CD14-positive monocyte (primary cell): Measurements from ENCODE around the gene SVIL. TPM values are rescaled to one million over a fixed set of nuclear protein-coding genes. Genes with fewer than 3 reads are reported as not detected.
"Not testable (repeated sequence)": the region's sequence is repeated elsewhere in the genome, so short reads cannot be mapped to it uniquely, and the experiment has no call there.

Experiments used
- DNase-seq, 3 donors: peaks; one replicate each; pipeline ENCODE4 v3.0.0-alpha.2; 2011 to 2022
- H2AFZ ChIP-seq: 2 replicates; pipeline ENCODE4 v1.6.0; 2012; ENCODE audit warnings: mild to moderate bottlenecking, low read depth, low read length, inconsistent platforms; ENCODE audit not compliant: insufficient read depth, poor library complexity, severe bottlenecking
- H3K27ac ChIP-seq, 2 donors: 1 replicate in 1 of 2; 2 replicates in 1 of 2; pipeline ENCODE4 v1.5.1; 2012 to 2013; ENCODE audit warnings: low read length in 2 of 2, control low read depth in 1 of 2, inconsistent platforms in 1 of 2, low read depth in 1 of 2, mild to moderate bottlenecking in 1 of 2
- H3K27me3 ChIP-seq, 2 donors: one replicate each; pipeline versions ENCODE4 v1.6.0 to v1.6.1; 2011 to 2013; ENCODE audit warnings: low read length in 2 of 2; ENCODE audit not compliant: control insufficient read depth in 2 of 2, insufficient read depth in 2 of 2
- H3K36me3 ChIP-seq, 2 donors: replicated peaks in 1 of 2; 1 replicate in 1 of 2; 2 replicates in 1 of 2; pipeline versions ENCODE4 v1.5.1 to v1.6.1; 2012 to 2013; ENCODE audit warnings: low read length in 2 of 2, control low read depth in 1 of 2, inconsistent platforms in 1 of 2, mild to moderate bottlenecking in 1 of 2; ENCODE audit not compliant: insufficient read depth in 2 of 2, control insufficient read depth in 1 of 2
- H3K4me1 ChIP-seq, 2 donors: 1 replicate in 1 of 2; 2 replicates in 1 of 2; pipeline versions ENCODE4 v1.5.1 to v1.6.1; 2012 to 2013; ENCODE audit warnings: low read length in 2 of 2, control low read depth in 1 of 2, inconsistent platforms in 1 of 2, mild to moderate bottlenecking in 1 of 2, moderate library complexity in 1 of 2; ENCODE audit not compliant: insufficient read depth in 2 of 2, control insufficient read depth in 1 of 2
- H3K4me2 ChIP-seq: replicated peaks from 2 replicates; pipeline ENCODE3; 2012; ENCODE audit warnings: low read length, moderate library complexity, mild to moderate bottlenecking; ENCODE audit not compliant: poor library complexity, severe bottlenecking; ENCODE audit errors: extremely low read depth
- H3K4me3 ChIP-seq, 3 experiments: fragments of 200-600 bp in 1 of 3; sonication (generic) in 1 of 3; replicated peaks in 1 of 3; 1 replicate in 2 of 3; 2 replicates in 1 of 3; pipeline ENCODE4 v1.5.1; 2011 to 2013; ENCODE audit warnings: low read length in 3 of 3, mild to moderate bottlenecking in 3 of 3, control low read depth in 2 of 3, low read depth in 2 of 3, inconsistent platforms in 1 of 3, moderate library complexity in 1 of 3
- H3K79me2 ChIP-seq: 2 replicates; pipeline ENCODE4 v1.6.0; 2012; ENCODE audit warnings: mild to moderate bottlenecking, control low read depth, inconsistent platforms, low read length, moderate library complexity; ENCODE audit not compliant: insufficient read depth
- H3K9ac ChIP-seq: 2 replicates; pipeline ENCODE4 v1.6.0; 2017; ENCODE audit warnings: low read length, mild to moderate bottlenecking; ENCODE audit not compliant: insufficient read depth, poor library complexity, severe bottlenecking
- H3K9me3 ChIP-seq, 2 donors: replicated peaks in 1 of 2; 1 replicate in 1 of 2; 2 replicates in 1 of 2; pipeline versions ENCODE4 v1.5.1 to v1.6.1; 2012 to 2013; ENCODE audit warnings: low read length in 2 of 2, control low read depth in 1 of 2; ENCODE audit not compliant: control insufficient read depth in 1 of 2, insufficient read depth in 1 of 2
- H4K20me1 ChIP-seq: 2 replicates; pipeline ENCODE4 v1.6.0; 2012; ENCODE audit warnings: mild to moderate bottlenecking, low read length, control low read depth, moderate library complexity; ENCODE audit not compliant: insufficient read depth
- H3K27ac Mint-ChIP-seq, 7 donors: one replicate each; pipeline ENCODE4 v1.8.0; 2020; ENCODE audit warnings: mild to moderate bottlenecking in 7 of 7, mixed read lengths in 7 of 7, moderate library complexity in 6 of 7, inconsistent platforms in 2 of 7
- H3K27me3 Mint-ChIP-seq, 3 donors: one replicate each; pipeline ENCODE4 v1.8.0; 2021 to 2022; ENCODE audit warnings: low read depth in 3 of 3, mild to moderate bottlenecking in 3 of 3, mixed read lengths in 3 of 3, moderate library complexity in 3 of 3, inconsistent platforms in 1 of 3
- H3K36me3 Mint-ChIP-seq, 2 donors: one replicate each; pipeline ENCODE4 v1.8.0; 2020; ENCODE audit warnings: mixed read lengths in 2 of 2, inconsistent platforms in 1 of 2, mild to moderate bottlenecking in 1 of 2
- H3K4me1 Mint-ChIP-seq: one replicate; pipeline ENCODE4 v1.8.0; 2020; ENCODE audit warnings: mild to moderate bottlenecking, mixed read lengths
- H3K4me3 Mint-ChIP-seq, 2 donors: one replicate each; pipeline ENCODE4 v1.8.0; 2020; ENCODE audit warnings: mild to moderate bottlenecking in 2 of 2, mixed read lengths in 2 of 2, moderate library complexity in 1 of 2
- H3K9me3 Mint-ChIP-seq, 7 donors: one replicate each; pipeline ENCODE4 v1.8.0; 2020 to 2022; ENCODE audit warnings: mixed read lengths in 7 of 7, mild to moderate bottlenecking in 6 of 7, moderate library complexity in 6 of 7, inconsistent platforms in 2 of 7
- WGBS: methylation state at CpG from one replicate; pipeline ENCODE4 v1.1.5; 2013; ENCODE audit warnings: missing lambda C conversion rate; ENCODE audit not compliant: insufficient coverage; 5-methylcytosine and 5-hydroxymethylcytosine counted together
- intact Hi-C, 2 donors: fragments of 100-400 bp; cut with micrococcal nuclease; formaldehyde crosslinking; loops; one replicate each; pipeline versions ENCODE4 v1.15.0 to v1.15.1; 2023
- polyA plus RNA-seq, 3 donors: library from polyadenylated mRNA; depleted of rRNA in 1 of 3; unstranded in 2 of 3; stranded (reverse) in 1 of 3; fragments of 300-500 nt in 2 of 3; fragments of >200 nt in 1 of 3; fragmentation: Illumina TruSeq in 2 of 3; gene quantifications; 1 replicate in 2 of 3; 2 replicates in 1 of 3; pipeline ENCODE4 v1.2.3, GENCODE V29; 2012 to 2021
- TF ChIP-seq, protein P1 (sequence below): fragments of 200-600 bp; IDR thresholded peaks from one replicate; pipeline ENCODE4 v1.8.0; 2022; ENCODE audit warnings: antibody characterized with exemption, mild to moderate bottlenecking

SVIL gene
- polyA plus RNA-seq, 3 donors: 2.1 to 14.3 (median 5.8) TPM

DNA sequence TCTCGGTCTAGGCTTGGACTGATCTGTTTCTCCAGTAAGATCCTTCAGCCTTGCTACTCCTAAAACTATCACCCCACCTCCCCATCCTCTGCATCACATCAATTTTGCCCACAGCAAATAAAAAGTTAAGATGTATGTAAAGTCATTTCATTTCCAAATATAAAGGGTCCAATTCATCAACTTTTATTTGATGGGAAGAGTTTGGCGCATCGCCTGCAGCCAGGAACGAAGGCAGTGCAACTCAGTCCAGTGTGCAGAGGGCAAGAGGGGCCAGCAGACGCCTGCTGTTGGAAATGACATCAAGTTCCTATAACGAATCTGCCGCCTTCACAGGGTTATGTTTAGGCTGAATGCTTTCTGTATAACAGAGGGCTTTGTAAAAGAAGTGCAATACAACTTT lies 97.0 kb downstream of the SVIL start:
- Histone ChIP-seq H3K36me3 (peaks cover 21 to 62% of the 10 kb centered on the region in 2 donors), H3K27ac (no peak overlapping the region), H3K4me2 (no peak overlapping the region), H2AFZ (no peak overlapping the region), H3K4me3 (no peak overlapping the region), H3K9ac (no peak overlapping the region), H3K4me1 (no peaks in the 10 kb centered on the region), H3K9me3 (no peaks in the 10 kb centered on the region), H3K79me2 (no peaks in the 10 kb centered on the region), H3K27me3 (no peaks in the 10 kb centered on the region), H4K20me1 (peaks cover 26% of the 10 kb centered on the region)
- H3K9me3 Mint-ChIP-seq: no peaks in the 10 kb centered on the region
- 100% methylated on average over 6 of the region's 7 CpGs for WGBS
- peak overlapping the region in 1 of 7 donors; percentile 33 for H3K27ac Mint-ChIP-seq
- TF ChIP-seq, protein P1, sequence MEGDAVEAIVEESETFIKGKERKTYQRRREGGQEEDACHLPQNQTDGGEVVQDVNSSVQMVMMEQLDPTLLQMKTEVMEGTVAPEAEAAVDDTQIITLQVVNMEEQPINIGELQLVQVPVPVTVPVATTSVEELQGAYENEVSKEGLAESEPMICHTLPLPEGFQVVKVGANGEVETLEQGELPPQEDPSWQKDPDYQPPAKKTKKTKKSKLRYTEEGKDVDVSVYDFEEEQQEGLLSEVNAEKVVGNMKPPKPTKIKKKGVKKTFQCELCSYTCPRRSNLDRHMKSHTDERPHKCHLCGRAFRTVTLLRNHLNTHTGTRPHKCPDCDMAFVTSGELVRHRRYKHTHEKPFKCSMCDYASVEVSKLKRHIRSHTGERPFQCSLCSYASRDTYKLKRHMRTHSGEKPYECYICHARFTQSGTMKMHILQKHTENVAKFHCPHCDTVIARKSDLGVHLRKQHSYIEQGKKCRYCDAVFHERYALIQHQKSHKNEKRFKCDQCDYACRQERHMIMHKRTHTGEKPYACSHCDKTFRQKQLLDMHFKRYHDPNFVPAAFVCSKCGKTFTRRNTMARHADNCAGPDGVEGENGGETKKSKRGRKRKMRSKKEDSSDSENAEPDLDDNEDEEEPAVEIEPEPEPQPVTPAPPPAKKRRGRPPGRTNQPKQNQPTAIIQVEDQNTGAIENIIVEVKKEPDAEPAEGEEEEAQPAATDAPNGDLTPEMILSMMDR: no peak
- H3K4me1 Mint-ChIP-seq: peaks cover 9% of the 10 kb centered on the region
- DNase-seq: no peak
- H3K4me3 Mint-ChIP-seq: no peak overlapping the region
- peaks cover 53 to 55% of the 10 kb centered on the region in 2 donors for H3K36me3 Mint-ChIP-seq
- intact Hi-C loops: no loop called here
- H3K27me3 Mint-ChIP-seq: no peaks in the 10 kb centered on the region

DNA sequence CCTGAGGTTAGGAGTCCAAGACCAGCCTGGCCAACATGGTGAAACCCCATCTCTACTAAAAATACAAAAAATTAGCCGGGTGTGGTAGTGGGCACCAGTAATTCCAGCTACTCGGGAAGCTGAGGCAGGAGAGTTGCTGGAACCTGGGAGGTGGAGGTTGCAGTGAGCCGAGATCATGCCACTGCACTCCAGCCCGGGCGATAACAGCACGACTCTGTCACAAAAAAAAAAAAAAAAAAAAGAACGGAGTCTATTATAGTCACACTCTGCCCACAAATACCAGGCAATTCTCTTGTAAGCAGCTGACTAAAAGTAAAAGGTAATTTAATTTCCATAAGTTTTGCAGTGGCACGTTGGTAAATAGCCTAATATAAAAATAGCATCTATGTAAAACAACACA lies 98.1 kb downstream of the SVIL start:
- peaks cover 59 to 61% of the 10 kb centered on the region in 2 donors for H3K36me3 Mint-ChIP-seq

More for the DNA sequence above, 98.1 kb downstream of the SVIL start:
- H3K27me3 ChIP-seq, H3K27ac ChIP-seq, H3K4me3 Mint-ChIP-seq, H3K27ac Mint-ChIP-seq, H3K4me3 ChIP-seq, H3K4me1 Mint-ChIP-seq, H3K4me1 ChIP-seq, H3K9ac ChIP-seq, H2AFZ ChIP-seq, DNase-seq, H3K9me3 ChIP-seq, intact Hi-C loops, H3K27me3 Mint-ChIP-seq, H3K79me2 ChIP-seq, H3K9me3 Mint-ChIP-seq, H3K4me2 ChIP-seq: not testable (repeated sequence)
- no CpG with 5 or more reads among the region's 8 CpGs for WGBS
- peaks cover 21 to 63% of the 10 kb centered on the region in 2 donors for H3K36me3 ChIP-seq
- peaks cover 22% of the 10 kb centered on the region for H4K20me1 ChIP-seq
